Left ventricle myocardium inferior (tissue), 1 donor: ENCODE measurements around the gene TGM1. TPM values are rescaled to one million over a fixed set of nuclear protein-coding genes. Genes with fewer than 3 reads are reported as not detected.

Source experiments
- DNase-seq: peaks from one replicate; pipeline ENCODE4 v3.0.0-alpha.2; 2020
- H3K27ac ChIP-seq: fragments of 200-600 bp; replicated peaks from 2 replicates; pipeline ENCODE4 v1.8.0; 2021
- H3K27me3 ChIP-seq: fragments of 200-600 bp; 2 replicates; pipeline ENCODE4 v1.8.0; 2021; ENCODE audit warnings: low read depth
- H3K36me3 ChIP-seq: fragments of 200-600 bp; 2 replicates; pipeline ENCODE4 v1.8.0; 2021
- H3K4me1 ChIP-seq: fragments of 200-600 bp; 2 replicates; pipeline ENCODE4 v1.8.0; 2021
- H3K4me3 ChIP-seq: fragments of 200-600 bp; 2 replicates; pipeline ENCODE4 v1.8.0; 2021; ENCODE audit warnings: mild to moderate bottlenecking, moderate library complexity
- H3K9me3 ChIP-seq: fragments of 200-600 bp; replicated peaks from 2 replicates; pipeline ENCODE4 v1.8.0; 2021
- intact Hi-C: fragments of 100-400 bp; cut with micrococcal nuclease; formaldehyde crosslinking; loops from one replicate; pipeline ENCODE4 v1.11.0; 2022
- total RNA-seq: library from RNA; stranded (reverse); fragmentation: NEBNext Ultra II Directional; extraction: Animal tissue kit (Norgen Biotek cat#: 25700); gene quantifications from one replicate; pipeline ENCODE4 v1.2.1, GENCODE V29; 2021
- TF ChIP-seq, protein P1 (sequence below): fragments of 200-600 bp; IDR thresholded peaks from 2 replicates; pipeline ENCODE4 v1.8.0; 2021; ENCODE audit warnings: antibody characterized with exemption, mild to moderate bottlenecking, borderline replicate concordance
- donor health status: DM: no; HTN: yes; CAD: no; lungs with severe emphysema.

TGM1 gene
- total RNA-seq, 1 donor from 2014 or later = 0.96 TPM

DNA sequence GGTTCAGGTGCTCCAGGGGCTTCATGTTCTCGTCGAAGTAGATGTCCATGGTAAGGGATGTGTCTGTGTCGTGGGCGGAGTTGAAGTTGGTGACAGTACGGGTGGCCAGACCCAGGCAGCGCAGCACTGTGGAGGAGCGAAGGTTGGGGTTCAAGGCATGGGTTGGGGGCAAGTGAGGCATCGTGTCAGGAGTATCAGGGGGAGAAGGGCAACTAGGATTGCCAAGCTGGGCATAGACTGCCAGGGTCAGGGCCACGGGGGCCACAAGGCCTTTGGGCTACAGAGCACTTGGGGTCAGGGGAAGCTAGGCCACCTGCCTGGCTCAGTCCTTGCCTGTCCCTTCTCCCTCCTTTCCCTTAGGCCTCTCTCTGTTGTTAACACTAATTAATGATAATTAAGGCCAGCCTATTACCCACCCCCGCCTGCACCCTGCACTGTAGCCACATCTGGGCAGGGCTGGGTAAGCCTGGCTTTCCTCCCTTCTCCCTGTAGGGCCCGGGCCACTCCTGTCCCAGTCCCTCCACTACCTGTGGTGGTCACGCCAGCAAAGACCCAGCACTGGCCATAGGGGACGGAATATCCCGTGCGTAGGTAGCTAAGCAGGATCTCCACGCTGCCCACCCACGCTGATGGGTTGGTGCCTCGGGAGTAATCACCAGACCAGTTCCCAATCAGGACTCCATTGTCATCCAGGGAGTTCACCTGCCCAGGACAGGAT, 4.3 kb downstream of the TGM1 start:
- intact Hi-C loops = no loop called here
- TF ChIP-seq, protein P1, sequence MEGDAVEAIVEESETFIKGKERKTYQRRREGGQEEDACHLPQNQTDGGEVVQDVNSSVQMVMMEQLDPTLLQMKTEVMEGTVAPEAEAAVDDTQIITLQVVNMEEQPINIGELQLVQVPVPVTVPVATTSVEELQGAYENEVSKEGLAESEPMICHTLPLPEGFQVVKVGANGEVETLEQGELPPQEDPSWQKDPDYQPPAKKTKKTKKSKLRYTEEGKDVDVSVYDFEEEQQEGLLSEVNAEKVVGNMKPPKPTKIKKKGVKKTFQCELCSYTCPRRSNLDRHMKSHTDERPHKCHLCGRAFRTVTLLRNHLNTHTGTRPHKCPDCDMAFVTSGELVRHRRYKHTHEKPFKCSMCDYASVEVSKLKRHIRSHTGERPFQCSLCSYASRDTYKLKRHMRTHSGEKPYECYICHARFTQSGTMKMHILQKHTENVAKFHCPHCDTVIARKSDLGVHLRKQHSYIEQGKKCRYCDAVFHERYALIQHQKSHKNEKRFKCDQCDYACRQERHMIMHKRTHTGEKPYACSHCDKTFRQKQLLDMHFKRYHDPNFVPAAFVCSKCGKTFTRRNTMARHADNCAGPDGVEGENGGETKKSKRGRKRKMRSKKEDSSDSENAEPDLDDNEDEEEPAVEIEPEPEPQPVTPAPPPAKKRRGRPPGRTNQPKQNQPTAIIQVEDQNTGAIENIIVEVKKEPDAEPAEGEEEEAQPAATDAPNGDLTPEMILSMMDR = no peak
- DNase-seq = no peak
- Histone ChIP-seq H3K4me1 (no peaks in the 10 kb centered on the region), H3K9me3 (no peaks in the 10 kb centered on the region), H3K27me3 (no peaks in the 10 kb centered on the region), H3K4me3 (no peak overlapping the region), H3K36me3 (no peaks in the 10 kb centered on the region), H3K27ac (no peak overlapping the region)

DNA sequence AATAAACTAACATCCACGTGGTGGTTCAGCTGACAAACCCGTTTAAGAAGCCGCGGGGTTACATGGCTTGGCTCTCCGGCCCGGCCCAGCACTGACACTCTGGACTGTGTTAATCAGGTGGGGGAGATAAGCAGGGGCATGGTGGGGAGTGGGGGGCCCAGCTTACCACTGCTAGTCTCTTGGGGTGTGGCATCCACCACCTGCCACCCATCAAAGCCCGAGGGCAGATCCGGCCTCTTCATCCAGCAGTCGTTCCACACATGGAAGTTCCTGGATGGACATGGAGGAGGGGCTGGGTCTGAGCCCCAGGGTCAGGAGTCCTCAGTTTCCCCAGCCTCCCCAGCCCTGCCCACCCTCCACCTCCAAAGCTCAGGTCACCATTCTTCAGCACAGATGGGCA, 4.9 kb downstream of the TGM1 start:
- Histone ChIP-seq H3K27ac (no peak overlapping the region), H3K27me3 (no peaks in the 10 kb centered on the region), H3K36me3 (peaks cover 3% of the 10 kb centered on the region), H3K4me1 (no peaks in the 10 kb centered on the region), H3K4me3 (no peak overlapping the region), H3K9me3 (no peaks in the 10 kb centered on the region)
- TF ChIP-seq, protein P1 = no peak
- no peak for DNase-seq
- intact Hi-C loops = no loop called here

DNA sequence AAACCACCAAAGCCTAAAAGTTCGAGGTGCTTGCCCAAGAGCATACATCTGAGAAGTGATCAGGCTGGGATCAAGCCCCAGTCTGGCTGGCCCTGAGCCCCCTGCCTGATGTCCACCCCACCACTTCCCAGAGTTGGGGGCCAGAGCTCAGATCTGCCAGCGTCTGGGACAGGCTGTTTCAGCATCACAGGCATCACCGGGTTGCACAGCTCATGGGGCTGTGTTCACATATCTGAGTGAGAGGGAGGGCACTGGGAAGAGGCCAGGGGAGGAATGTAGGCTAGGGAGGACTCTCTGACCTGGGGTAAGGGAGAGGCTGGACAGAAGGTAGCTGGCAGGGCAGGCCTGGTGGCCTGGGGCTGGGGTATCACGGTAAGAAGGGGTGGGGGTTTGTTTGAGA, 6.0 kb downstream of the TGM1 start:
- Histone ChIP-seq H3K27ac (no peak overlapping the region), H3K27me3 (no peaks in the 10 kb centered on the region), H3K9me3 (no peaks in the 10 kb centered on the region), H3K4me3 (no peak overlapping the region), H3K36me3 (peaks cover 3% of the 10 kb centered on the region), H3K4me1 (no peaks in the 10 kb centered on the region)
- TF ChIP-seq, protein P1 = no peak
- DNase-seq = no peak
- intact Hi-C loops = no loop called here

DNA sequence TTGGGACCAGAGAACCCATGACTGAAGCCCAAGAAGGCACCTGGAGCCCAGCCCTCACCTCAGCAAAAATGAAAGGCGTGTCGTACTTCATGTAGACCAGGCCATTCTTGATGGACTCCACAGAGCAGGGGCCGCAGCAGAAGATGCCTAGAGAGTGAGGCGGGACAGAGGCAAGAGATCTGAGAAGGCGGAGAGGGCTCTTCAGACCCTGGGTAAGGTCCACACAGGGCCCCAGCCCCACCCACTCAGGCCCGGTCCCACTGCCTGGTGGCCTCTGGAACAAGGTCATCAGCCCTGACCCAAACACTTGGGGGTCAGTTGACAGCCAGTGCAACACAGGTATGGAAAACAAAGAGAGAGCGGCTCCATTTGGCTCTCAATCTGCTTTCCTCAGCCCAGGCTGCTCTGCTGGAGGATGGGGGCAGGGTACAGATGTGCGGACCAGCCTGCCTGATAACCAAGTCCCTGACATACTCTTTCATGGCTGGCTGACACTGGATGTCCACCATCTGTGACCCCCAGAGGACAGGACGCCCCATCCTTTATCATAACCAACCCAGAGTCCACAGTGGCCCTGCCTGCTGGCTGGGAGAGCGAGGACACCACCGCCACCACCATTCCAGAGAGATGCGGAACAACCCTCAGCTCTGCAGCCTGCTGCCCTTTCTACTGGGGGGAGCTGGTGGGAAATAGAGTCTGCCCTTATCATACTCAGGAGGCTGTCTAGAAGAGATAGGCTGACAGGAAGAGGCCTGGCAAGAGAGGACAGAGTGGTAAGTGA, 6.9 kb downstream of the TGM1 start:
- H3K27ac ChIP-seq = no peak overlapping the region
- no peaks in the 10 kb centered on the region for H3K4me1 ChIP-seq
- intact Hi-C loops = no loop called here
- no peak overlapping the region for H3K4me3 ChIP-seq
- no peak for DNase-seq
- TF ChIP-seq, protein P1 = no peak
- H3K9me3 ChIP-seq = no peaks in the 10 kb centered on the region
- peaks cover 3% of the 10 kb centered on the region for H3K36me3 ChIP-seq
- no peaks in the 10 kb centered on the region for H3K27me3 ChIP-seq

DNA sequence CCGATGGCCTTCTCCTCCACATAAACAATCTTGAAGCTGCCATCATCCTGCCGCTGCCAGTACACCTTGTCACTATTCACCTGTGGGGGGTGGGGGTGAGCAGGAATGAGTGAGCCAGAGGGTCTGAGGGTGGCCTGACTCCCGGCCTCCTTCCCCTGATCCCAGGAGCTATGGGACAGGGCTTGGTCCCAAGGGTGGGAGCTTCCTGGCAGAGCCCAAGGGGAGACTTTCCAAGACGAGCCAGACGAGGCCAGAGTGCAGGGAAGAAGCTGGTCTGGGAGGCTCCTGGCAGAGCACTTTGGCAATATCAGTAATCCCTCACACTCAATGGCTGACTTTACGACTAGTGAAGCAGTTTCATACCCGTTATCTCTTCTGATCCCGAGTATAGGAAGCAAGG, 7.5 kb downstream of the TGM1 start:
- intact Hi-C loops = no loop called here
- TF ChIP-seq, protein P1 = no peak
- DNase-seq = no peak

More for the DNA sequence above, 7.5 kb downstream of the TGM1 start:
- Histone ChIP-seq H3K27ac (no peak overlapping the region), H3K36me3 (peaks cover 3% of the 10 kb centered on the region), H3K4me3 (no peak overlapping the region), H3K9me3 (no peaks in the 10 kb centered on the region), H3K4me1 (no peaks in the 10 kb centered on the region), H3K27me3 (no peaks in the 10 kb centered on the region)
